Loucy (cell line): ENCODE measurements around the gene VCAN.

Experiments
- H2AFZ ChIP-seq: fragments of 200-600 bp; sonication (generic); 2 replicates; pipeline ENCODE4 v1.6.0; 2016; ENCODE audit warnings: antibody characterized with exemption, mild to moderate bottlenecking, low read length, moderate library complexity
- H3F3A ChIP-seq: fragments of 200-600 bp; 2 replicates; pipeline ENCODE4 v1.6.0; 2016; ENCODE audit warnings: antibody characterized with exemption, low read depth, mild to moderate bottlenecking
- H3K27me3 ChIP-seq: fragments of 200-600 bp; sonication (generic); 2 replicates; pipeline ENCODE4 v1.6.1; 2014; ENCODE audit warnings: low read length, mild to moderate bottlenecking; ENCODE audit not compliant: insufficient read depth, poor library complexity, severe bottlenecking
- H3K36me3 ChIP-seq: fragments of 200-600 bp; sonication (generic); 2 replicates; pipeline ENCODE4 v1.6.1; 2016; ENCODE audit warnings: low read length; ENCODE audit not compliant: insufficient read depth
- H3K4me1 ChIP-seq: fragments of 200-600 bp; sonication (generic); 2 replicates; pipeline ENCODE4 v1.5.1; 2014; ENCODE audit warnings: low read length, mild to moderate bottlenecking; ENCODE audit not compliant: insufficient read depth, poor library complexity, severe bottlenecking
- H3K4me2 ChIP-seq: fragments of 200-600 bp; sonication (generic); 2 replicates; pipeline ENCODE4 v1.6.0; 2014; ENCODE audit warnings: antibody characterized with exemption, low read length, low read depth, mild to moderate bottlenecking; ENCODE audit not compliant: poor library complexity, severe bottlenecking
- H3K4me3 ChIP-seq: fragments of 200-600 bp; sonication (generic); 2 replicates; pipeline ENCODE4 v1.5.1; 2014; ENCODE audit warnings: low read length, mild to moderate bottlenecking, mixed read lengths; ENCODE audit not compliant: poor library complexity, severe bottlenecking
- H3K79me2 ChIP-seq: fragments of 200-600 bp; sonication (generic); 2 replicates; pipeline ENCODE4 v1.6.1; 2014; ENCODE audit warnings: low read length; ENCODE audit not compliant: insufficient read depth
- H3K9ac ChIP-seq: fragments of 200-600 bp; sonication (generic); 2 replicates; pipeline ENCODE4 v1.6.0; 2014; ENCODE audit warnings: mild to moderate bottlenecking, low read depth, low read length, moderate library complexity; ENCODE audit not compliant: poor library complexity, severe bottlenecking
- H3K9me2 ChIP-seq: fragments of 200-600 bp; sonication (generic); replicated peaks from 2 replicates; pipeline ENCODE4 v1.6.1; 2016; ENCODE audit warnings: low read depth, low read length, mixed read lengths
- H3K9me3 ChIP-seq: fragments of 200-600 bp; sonication (generic); 2 replicates; pipeline ENCODE4 v1.6.1; 2014; ENCODE audit warnings: mild to moderate bottlenecking, antibody characterized with exemption, low read length, low read depth; ENCODE audit not compliant: insufficient read depth
- H4K20me1 ChIP-seq: fragments of 200-600 bp; sonication (generic); 2 replicates; pipeline ENCODE4 v1.6.0; 2014; ENCODE audit warnings: antibody characterized with exemption, low read length, mild to moderate bottlenecking; ENCODE audit not compliant: insufficient read depth, poor library complexity, severe bottlenecking
- CTCF ChIP-seq: fragments of 200-600 bp; sonication (generic); conservative IDR thresholded peaks from 2 replicates; pipeline ENCODE4 v1.5.1; 2014; ENCODE audit warnings: mild to moderate bottlenecking, antibody characterized with exemption, low read length
- EZH2phosphoT487 ChIP-seq: fragments of 200-600 bp; IDR thresholded peaks from 2 replicates; pipeline ENCODE4 v1.6.1; 2018; ENCODE audit warnings: antibody characterized with exemption, mild to moderate bottlenecking, moderate library complexity, borderline replicate concordance

Gene VCAN

GRCh38 chr5:83614841-83615240 is 143.3 kb downstream of the VCAN start:
- Histone ChIP-seq H3K4me3 (no peak overlapping the region), H3K27me3 (no peaks in the 10 kb centered on the region), H3K36me3 (no peaks in the 10 kb centered on the region), H3F3A (no peaks in the 10 kb centered on the region), H3K9me2 (no peaks in the 10 kb centered on the region), H3K9me3 (no peaks in the 10 kb centered on the region), H3K4me2 (no peak overlapping the region), H2AFZ (no peak overlapping the region), H4K20me1 (no peaks in the 10 kb centered on the region), H3K9ac (no peak overlapping the region), H3K4me1 (no peaks in the 10 kb centered on the region), H3K79me2 (no peaks in the 10 kb centered on the region)
- no peak for TF ChIP-seq CTCF
- no peak for TF ChIP-seq EZH2phosphoT487

GRCh38 chr5:83628360-83628759 is 156.8 kb downstream of the VCAN start:
- H3K9me2 ChIP-seq: no peaks in the 10 kb centered on the region
- no peaks in the 10 kb centered on the region for H3K9me3 ChIP-seq
- no peak overlapping the region for H3K4me3 ChIP-seq
- H2AFZ ChIP-seq: no peak overlapping the region
- TF ChIP-seq CTCF (no peak), EZH2phosphoT487 (no peak)
- H3K27me3 ChIP-seq: no peaks in the 10 kb centered on the region
- no peaks in the 10 kb centered on the region for H3K36me3 ChIP-seq
- no peaks in the 10 kb centered on the region for H3K4me1 ChIP-seq
- H3K4me2 ChIP-seq: no peak overlapping the region
- H3K79me2 ChIP-seq: no peaks in the 10 kb centered on the region
- no peak overlapping the region for H3K9ac ChIP-seq
- H4K20me1 ChIP-seq: no peaks in the 10 kb centered on the region
- H3F3A ChIP-seq: no peaks in the 10 kb centered on the region
